NCI-H1105 treated with DMSO at 0.1 percent for 48 hours (cell line): ENCODE measurements around the gene LCN10.
A peak's percentile ranks its signal among the peaks of the same experiment; 100 is the strongest.

Source experiments
- DNase-seq: peaks from one replicate; lab custom pipeline; 2025; lab: John Stamatoyannopoulos, UW

Gene LCN10

DNA sequence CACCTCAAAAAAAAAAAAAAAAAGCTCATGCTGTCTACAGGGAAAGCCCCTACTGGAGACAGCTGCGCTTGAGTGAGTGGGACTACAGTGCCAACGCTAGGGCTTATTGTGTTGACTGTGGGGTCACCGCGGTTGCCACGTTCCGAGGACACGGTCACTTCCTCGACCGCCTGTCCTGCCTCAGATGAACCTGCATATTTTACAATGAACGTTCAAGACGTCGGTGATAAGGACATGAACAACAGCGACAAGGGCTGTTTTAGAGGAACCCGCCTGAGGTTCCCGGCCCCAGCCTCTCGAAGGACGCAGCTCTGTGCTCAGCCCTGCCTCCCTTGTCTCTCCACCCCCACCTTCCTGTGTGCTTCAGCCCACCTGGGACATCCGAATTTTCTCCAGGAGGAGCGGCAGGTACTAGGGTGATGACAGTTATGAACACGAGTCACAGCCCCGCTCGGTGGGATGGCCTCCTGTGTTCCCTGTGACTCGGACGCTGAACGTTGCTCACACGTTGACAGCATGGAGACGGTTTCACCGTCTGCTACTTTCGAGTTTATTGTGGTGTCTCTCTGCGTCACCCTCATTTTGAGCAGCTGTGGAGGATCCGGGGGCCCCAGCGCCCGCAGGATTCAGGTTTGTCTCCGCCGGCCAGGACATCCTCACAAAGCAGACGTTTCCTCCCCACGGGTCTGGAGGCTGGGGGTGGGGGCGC, 41.6 kb downstream of the LCN10 start:
- DNase-seq, result no peak

DNA sequence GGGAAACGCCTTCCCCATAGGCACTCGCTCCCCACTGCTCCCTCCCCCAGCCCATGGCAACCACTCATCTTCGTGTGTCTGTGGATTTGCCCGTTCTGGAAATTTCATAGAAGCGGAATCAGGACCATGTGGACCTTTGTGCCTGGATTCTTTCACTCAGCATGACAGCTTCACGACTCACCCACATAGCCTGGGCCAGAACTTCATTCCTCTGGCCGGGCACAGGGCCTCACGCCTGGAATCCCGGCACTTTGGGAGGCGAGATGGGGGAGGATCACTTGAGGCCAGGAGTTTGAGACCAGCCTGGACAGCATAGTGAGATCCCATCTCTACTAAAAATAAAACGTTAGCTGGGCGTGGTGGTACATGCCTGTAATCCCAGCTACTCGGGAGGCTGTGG, 42.4 kb downstream of the LCN10 start:
- DNase-seq, result no peak

DNA sequence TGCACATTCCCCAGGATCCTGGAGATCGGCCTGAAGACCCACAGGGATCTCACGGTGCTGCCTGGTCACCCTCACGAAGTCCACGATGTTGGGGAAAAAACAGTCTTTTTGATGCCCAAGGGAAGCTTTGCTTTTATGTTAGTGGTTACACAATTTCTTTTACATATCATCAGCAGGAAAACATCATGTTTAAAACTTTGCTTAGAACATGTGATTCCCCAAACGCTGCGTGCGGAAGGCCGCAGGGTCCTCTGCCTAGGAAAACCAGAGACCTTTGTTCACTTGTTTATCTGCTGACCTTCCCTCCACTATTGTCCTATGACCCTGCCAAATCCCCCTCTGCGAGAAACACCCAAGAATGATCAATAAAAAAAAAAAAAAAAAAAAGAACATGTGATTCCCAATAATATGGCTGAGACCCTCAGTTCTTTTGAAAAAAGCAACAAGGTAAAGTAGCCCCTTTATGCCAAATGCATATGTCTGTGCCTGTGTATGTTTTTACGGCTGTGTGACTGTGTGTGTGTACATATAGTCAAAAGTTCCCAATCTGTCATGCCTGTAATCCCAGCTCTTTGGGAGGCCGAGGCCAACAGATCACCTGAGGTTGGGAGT, 44.0 kb downstream of the LCN10 start:
- DNase-seq, result no peak

DNA sequence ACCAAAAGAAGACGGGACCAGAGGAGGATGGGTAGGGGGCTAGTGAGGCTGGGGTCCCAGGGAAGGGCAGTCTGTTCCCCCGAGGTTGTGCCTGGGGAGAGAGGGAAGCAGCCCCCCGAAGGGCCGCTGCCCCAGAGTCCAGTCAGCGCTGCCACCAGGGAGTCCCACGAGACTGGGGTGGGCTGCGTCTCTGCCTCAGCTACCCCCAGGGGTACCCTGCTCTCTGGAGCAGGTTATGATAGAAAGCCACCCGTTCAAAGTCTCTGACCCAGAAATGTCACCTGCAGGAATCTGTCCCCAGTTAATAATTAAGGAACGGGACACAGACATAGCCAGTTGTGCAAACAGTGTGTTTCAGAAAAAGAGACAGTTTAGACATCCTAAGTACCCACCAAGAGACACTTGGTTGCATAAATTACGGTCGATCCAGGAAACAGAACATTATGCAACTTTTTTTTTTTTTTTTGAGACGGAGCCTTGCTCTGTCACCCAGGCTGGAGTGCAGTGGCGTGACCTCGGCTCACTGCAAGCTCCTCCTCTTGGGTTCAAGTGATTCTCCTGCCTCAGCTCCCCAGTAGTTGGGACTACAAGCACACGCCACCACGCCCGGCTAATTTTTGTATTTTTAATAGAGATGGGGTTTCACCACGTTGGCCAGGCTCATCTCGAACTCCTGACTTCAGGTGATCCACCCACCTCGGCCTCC, 44.8 kb downstream of the LCN10 start:
- DNase-seq, result no peak

- DNase-seq, result no peak
These were observed 45.5 kb downstream of the LCN10 start for GRCh38 chr9:136697146-136697820.

DNA sequence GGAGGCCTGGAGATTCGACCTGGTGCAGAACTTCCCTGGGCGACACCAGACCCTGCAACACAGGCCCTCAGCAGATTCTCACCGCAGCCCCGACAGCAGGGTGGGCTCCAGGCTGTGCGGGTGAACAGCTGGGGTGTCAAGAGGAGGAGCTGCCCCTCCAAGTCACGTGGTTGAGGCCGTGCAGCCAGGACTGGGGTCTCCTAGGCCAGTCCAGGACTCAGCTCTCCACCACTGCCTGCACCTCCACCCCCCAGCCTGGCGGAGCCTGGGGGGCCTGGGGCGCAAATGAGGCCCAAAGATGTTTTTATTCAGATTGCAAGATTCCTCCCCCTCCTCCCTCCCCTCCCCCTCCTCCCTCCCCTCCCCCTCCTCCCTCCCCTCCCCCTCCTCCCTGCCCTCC, 46.2 kb downstream of the LCN10 start:
- DNase-seq, result no peak

- no peak for DNase-seq
These were observed 46.8 kb downstream of the LCN10 start for GRCh38 chr9:136695955-136696354.

GRCh38 chr9:136695435-136695895, 47.3 kb downstream of the LCN10 start:
- DNase-seq, result peak; percentile 87

DNA sequence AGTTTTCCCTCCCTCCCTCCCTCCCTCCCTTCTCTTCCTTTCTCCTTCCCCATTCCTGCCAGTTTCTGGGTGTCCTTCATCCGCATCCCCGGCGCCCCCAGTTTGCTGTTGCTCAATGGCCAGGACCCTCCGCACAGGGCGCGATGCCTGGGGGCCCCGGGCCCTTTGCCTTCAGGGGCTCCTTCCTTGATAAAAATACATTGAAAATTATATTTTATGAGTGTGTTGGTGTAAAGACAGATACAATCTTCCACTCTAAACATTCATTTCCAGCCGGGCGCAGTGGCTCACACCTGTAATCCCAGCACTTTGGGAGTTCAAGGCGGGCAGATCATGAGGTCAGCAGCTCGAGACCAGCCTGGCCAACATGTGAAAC, 47.9 kb downstream of the LCN10 start:
- no peak for DNase-seq

GRCh38 chr9:136694163-136694871, 48.4 kb downstream of the LCN10 start:
- DNase-seq, result no peak

DNA sequence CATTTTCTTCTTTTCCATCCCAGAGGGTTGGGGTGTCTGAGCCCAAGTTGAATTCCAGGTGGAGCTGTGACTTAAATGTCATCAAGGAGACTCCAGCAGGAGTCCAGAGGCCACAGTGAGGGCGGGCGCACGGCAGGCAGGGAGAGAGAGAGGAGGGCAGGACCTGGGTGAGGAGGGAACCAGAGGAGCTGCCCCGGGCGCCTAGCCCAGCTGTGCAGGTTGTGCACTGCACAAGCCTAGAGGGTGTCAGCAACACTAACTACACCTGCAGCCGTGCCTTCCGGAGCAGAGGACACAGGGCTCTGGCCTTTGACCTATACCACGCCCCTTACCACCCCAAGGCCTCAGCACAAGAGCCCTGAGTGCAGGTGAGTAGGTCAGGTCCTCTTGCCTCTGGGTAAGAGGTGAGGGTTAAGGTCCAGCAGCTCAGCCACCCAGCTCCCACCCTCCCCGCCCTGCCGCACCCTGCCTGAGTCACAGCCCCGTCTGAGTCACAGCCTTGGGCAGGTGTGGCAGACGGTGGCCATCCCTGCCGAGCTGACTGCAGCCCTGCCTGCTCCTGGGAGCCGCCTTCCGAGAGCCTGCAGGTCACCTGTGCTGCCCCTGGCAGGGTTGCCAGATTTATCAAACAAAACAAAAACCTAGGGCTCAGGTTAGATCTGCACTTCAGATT, 49.1 kb downstream of the LCN10 start:
- no peak for DNase-seq

DNA sequence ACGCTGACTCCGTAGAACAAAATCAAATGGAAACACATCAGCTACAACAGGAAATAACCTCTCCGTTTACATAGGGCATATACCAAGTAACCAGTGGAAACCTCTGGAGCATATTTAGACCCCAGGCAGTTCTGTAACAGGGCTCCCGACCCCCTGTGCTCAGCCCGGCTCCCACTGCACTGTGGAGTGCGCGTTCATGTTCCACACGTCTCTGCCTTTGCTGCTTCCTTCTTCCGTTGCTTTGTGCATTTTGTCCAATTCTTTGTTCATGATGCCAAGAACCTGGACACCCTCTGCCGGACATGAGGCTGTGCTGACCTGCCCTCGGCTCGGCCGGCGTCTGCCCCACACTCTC, 49.6 kb downstream of the LCN10 start:
- no peak for DNase-seq

GRCh38 chr9:136692185-136693134, 50.3 kb downstream of the LCN10 start:
- DNase-seq, result no peak

GRCh38 chr9:136691316-136692184, 51.2 kb downstream of the LCN10 start:
- DNase-seq, result no peak

DNA sequence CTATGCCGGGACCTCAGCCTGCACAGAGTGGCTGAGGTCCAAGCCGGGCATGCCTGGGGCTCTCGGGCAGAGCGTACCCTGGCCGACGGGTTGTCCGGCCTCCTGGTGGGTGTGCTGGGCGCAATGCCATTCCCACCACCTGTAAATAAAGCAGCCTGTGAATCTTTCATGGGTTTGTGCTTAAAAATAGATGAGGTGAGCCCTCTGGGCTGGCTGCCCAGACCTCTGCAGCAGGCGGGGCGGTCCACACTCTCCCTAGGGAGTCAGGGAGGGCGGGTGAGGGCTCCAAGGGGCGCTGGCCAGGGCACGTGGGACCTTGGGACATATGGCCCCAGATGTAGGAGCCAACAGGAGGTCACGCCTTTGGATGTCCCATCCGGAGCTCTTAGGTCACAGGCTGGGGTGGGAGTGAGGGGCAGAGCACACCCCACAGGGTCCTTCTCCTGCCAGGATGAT, 51.9 kb downstream of the LCN10 start:
- DNase-seq, result no peak

- DNase-seq, result no peak
These were observed 52.5 kb downstream of the LCN10 start for GRCh38 chr9:136690104-136690805.

GRCh38 chr9:136689108-136689460, 53.7 kb downstream of the LCN10 start:
- DNase-seq, result no peak

DNA sequence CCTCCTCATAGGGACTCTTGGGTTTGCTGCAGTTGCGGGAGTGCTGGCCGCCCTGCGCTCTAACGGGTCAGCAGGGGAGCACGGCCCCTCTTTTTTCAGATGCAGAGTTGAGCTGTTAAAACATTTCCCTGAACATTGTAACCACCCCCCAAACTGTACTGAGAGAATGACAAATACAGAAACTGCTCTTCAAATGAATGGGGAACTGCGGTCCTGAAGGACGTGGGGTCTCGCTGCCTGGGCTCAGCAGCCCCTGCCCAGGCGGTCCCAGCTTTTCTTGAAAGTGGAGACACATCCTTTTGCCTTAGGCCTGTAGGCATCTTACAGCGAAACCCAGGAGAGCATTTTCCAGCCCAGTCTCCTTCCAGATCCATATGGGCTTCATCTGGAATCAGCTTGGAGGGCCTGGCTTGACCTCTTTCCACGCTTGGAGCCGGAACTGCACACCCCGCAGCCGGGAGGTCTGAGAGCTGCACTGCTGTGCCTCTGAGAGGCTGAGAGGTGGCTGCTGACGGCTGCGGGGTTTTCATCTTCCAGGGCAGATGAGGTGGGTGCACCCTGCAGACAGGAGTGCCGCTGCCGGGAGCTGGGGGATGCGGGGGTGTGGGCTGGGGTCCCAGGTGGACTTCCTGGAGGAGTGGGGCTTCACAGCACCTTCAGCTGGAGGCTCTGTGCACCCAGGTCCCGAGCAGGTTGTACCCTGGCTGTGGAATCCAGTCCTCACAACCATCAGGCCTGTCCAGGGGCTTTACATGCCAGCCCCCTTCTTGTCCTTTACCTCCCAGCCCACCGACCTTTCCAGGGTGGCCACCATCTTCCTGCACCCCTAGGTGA, 54.2 kb downstream of the LCN10 start:
- DNase-seq, result no peak
